HepG2 (cell line): ENCODE measurements around the gene C20orf96. TPM values are rescaled to one million over a fixed set of nuclear protein-coding genes. Genes with fewer than 3 reads are reported as not detected.
"Not testable (repeated sequence)": the region's sequence is repeated elsewhere in the genome, so short reads cannot be mapped to it uniquely, and the experiment has no call there.

Experiments used
- ATAC-seq: fragments of 200-7000 bp; cut with Tn5 transposase; 3 replicates; pipeline ENCODE4 v1.9.1; 2020; ENCODE audit warnings: mild to moderate bottlenecking, moderate library complexity
- BruUV-seq: library from RNA; stranded (reverse); fragments of 400-500 nt; replicated peaks from 2 replicates; lab custom pipeline; 2021; lab: Mats Ljungman, UMichigan
- CTCF ChIA-PET: fragments of 300-600 bp; formaldehyde crosslinking; extraction: SDS; loops from one replicate; lab custom pipeline; 2021; ENCODE audit warnings: low total read pairs, inconsistent platforms, low intra/inter-chr PET ratio; lab: Yijun Ruan, JAX
- POLR2A ChIA-PET: fragments of 350-600 bp; sonication (Branson Sonifier 250); formaldehyde crosslinking; loops from one replicate; lab custom pipeline; 2020; ENCODE audit warnings: antibody characterized with exemption, inconsistent platforms; lab: Yijun Ruan, JAX
- DNase-seq: peaks from one replicate; pipeline ENCODE4 v3.0.0-alpha.2; 2015; ENCODE audit warnings: low spot score
- FAIRE-seq: peaks from 3 replicates; lab custom pipeline; 2011; peaks lifted over from hg19 to GRCh38; lab: Jason Lieb, UNC
- H2AFZ ChIP-seq: one replicate; pipeline ENCODE4 v1.6.1; 2011; ENCODE audit warnings: low read length, inconsistent platforms
- H3K27ac ChIP-seq: fragments of 300-600 bp; 3 replicates; pipeline ENCODE4 v1.8.0; 2011; ENCODE audit warnings: mixed run types, mild to moderate bottlenecking, mixed read lengths, low read length, inconsistent platforms; ENCODE audit not compliant: insufficient read depth; ENCODE audit errors: extremely low read length
- H3K27me3 ChIP-seq, 2 experiments: fragments of 200-600 bp in 1 of 2; 2 replicates in 1 of 2; 3 replicates in 1 of 2; pipeline versions ENCODE4 v1.6.0 to v1.8.0; 2011; ENCODE audit warnings: low read length in 2 of 2, mild to moderate bottlenecking in 2 of 2, moderate library complexity in 2 of 2, inconsistent platforms in 1 of 2; ENCODE audit not compliant: insufficient read depth in 2 of 2, control insufficient read depth in 1 of 2
- H3K36me3 ChIP-seq, 2 experiments: fragments of 200-600 bp in 1 of 2; replicated peaks in 1 of 2; 2 replicates in 1 of 2; 3 replicates in 1 of 2; pipeline versions ENCODE4 v1.5.1 to v1.8.0; 2011; ENCODE audit warnings: low read length in 2 of 2, inconsistent platforms in 1 of 2; ENCODE audit not compliant: insufficient read depth in 2 of 2, control insufficient read depth in 1 of 2
- H3K4me1 ChIP-seq: 2 replicates; pipeline ENCODE4 v1.5.1; 2012; ENCODE audit warnings: low read length, inconsistent platforms; ENCODE audit not compliant: insufficient read depth
- H3K4me2 ChIP-seq: 2 replicates; pipeline ENCODE4 v1.6.0; 2011; ENCODE audit warnings: low read depth, low read length, inconsistent platforms
- H3K4me3 ChIP-seq, 3 experiments: fragments of 200-600 bp in 1 of 3; sonication (generic), shearing (Covaris generic) in 1 of 3; replicated peaks in 1 of 3; 2 replicates each; pipeline ENCODE4 v1.5.1; 2011 to 2016; ENCODE audit warnings: low read length in 3 of 3, inconsistent platforms in 2 of 3, low read depth in 2 of 3, mild to moderate bottlenecking in 2 of 3, control low read depth in 1 of 3, mixed read lengths in 1 of 3; ENCODE audit not compliant: insufficient read depth in 1 of 3
- H3K79me2 ChIP-seq: one replicate; pipeline ENCODE4 v1.6.1; 2011; ENCODE audit warnings: low read length, inconsistent platforms; ENCODE audit not compliant: insufficient read depth
- H3K9ac ChIP-seq: 2 replicates; pipeline ENCODE4 v1.6.0; 2011; ENCODE audit warnings: mild to moderate bottlenecking, low read depth, low read length, inconsistent platforms; ENCODE audit not compliant: insufficient read depth
- H3K9me3 ChIP-seq: 2 replicates; pipeline ENCODE4 v1.5.1; 2012; ENCODE audit warnings: mild to moderate bottlenecking, low read length
- H4K20me1 ChIP-seq: 2 replicates; pipeline ENCODE4 v1.6.0; 2011; ENCODE audit warnings: inconsistent platforms, mild to moderate bottlenecking, low read length, moderate library complexity; ENCODE audit not compliant: insufficient read depth
- ATF7 ChIP-seq, 2 experiments: fragments of 450-650 bp in 1 of 2; sonication (generic) in 1 of 2; formaldehyde crosslinking in 1 of 2; IDR thresholded peaks; 2 replicates each; pipeline versions ENCODE4 v1.4.0 to v1.6.1; 2016 to 2020; ENCODE audit warnings: antibody characterized with exemption in 1 of 2, mild to moderate bottlenecking in 1 of 2, missing genetic modification reagents in 1 of 2
- BRD4 ChIP-seq: sonication (generic); formaldehyde crosslinking; IDR thresholded peaks from 2 replicates; pipeline ENCODE4 v1.4.0; 2020; ENCODE audit warnings: missing genetic modification reagents
- KAT8 ChIP-seq: IDR thresholded peaks from 2 replicates; pipeline ENCODE4 v1.6.1; 2016; ENCODE audit warnings: missing genetic modification reagents, missing compliant biosample characterization
- MTA1 ChIP-seq: sonication (generic); formaldehyde crosslinking; IDR thresholded peaks from 2 replicates; pipeline ENCODE4 v1.4.0; 2020; ENCODE audit warnings: missing genetic modification reagents, mild to moderate bottlenecking, borderline replicate concordance
- POLR2G ChIP-seq: fragments of 200-400 bp; formaldehyde crosslinking; IDR thresholded peaks from 2 replicates; pipeline ENCODE4 v1.6.1; 2018; ENCODE audit warnings: mild to moderate bottlenecking, low read depth, low read length, moderate library complexity
- RCOR2 ChIP-seq: IDR thresholded peaks from 2 replicates; pipeline ENCODE4 v1.6.1; 2016; ENCODE audit warnings: missing biosample characterization, missing genetic modification reagents
- TBX2 ChIP-seq: sonication (generic); formaldehyde crosslinking; IDR thresholded peaks from 2 replicates; pipeline ENCODE4 v1.5.0; 2020; ENCODE audit warnings: missing genetic modification reagents, mild to moderate bottlenecking, borderline replicate concordance
- TCF7L2 ChIP-seq: IDR thresholded peaks from 2 replicates; pipeline ENCODE4 v1.6.1; 2011; ENCODE audit warnings: mild to moderate bottlenecking, low read depth, low read length, moderate library complexity
- TEAD3 ChIP-seq: optimal IDR thresholded peaks from 2 replicates; pipeline ENCODE3; 2016; ENCODE audit warnings: borderline replicate concordance
- ZBTB1 ChIP-seq: sonication (generic); formaldehyde crosslinking; IDR thresholded peaks from 2 replicates; pipeline ENCODE4 v1.4.0; 2020; ENCODE audit warnings: missing genetic modification reagents, borderline replicate concordance
- ZNF121 ChIP-seq: sonication (generic); formaldehyde crosslinking; IDR thresholded peaks from 2 replicates; pipeline ENCODE4 v1.5.0; 2020; ENCODE audit warnings: mild to moderate bottlenecking, missing genetic modification reagents
- WGBS: methylation state at CpG from one replicate; pipeline ENCODE4 v1.1.6; 2017; ENCODE audit warnings: low lambda C conversion rate; 5-methylcytosine and 5-hydroxymethylcytosine counted together
- in situ Hi-C: cut with HindIII; loops from 2 replicates; pipeline ENCODE4 v1.10.0; 2017; ENCODE audit warnings: low pct_unique_long_range_greater_than_20kb; ENCODE audit not compliant: extremely low pct_ligation_motif_present
- intact Hi-C: fragments of 100-400 bp; cut with micrococcal nuclease; formaldehyde crosslinking; loops from one replicate; pipeline ENCODE4 v1.10.0; 2022; ENCODE audit not compliant: unreplicated experiment
- polyA plus RNA-seq, 8 experiments: library from polyadenylated mRNA; depleted of rRNA in 3 of 8; stranded (reverse) in 7 of 8; unstranded in 1 of 8; fragments of >200 nt; fragmentation: Illumina TruSeq in 4 of 8; extraction: Trizol in 4 of 8; gene quantifications; 2 replicates each; pipeline versions ENCODE4 v1.2.1 to v1.2.3, GENCODE V29; 2011 to 2016; ENCODE audit warnings: low read depth in 4 of 8, missing spikeins in 1 of 8, mixed read lengths in 1 of 8; ENCODE audit not compliant: insufficient read depth in 1 of 8
- total RNA-seq, 5 experiments: library from RNA; depleted of rRNA; stranded (reverse); fragments of >200 nt; fragmentation: Illumina TruSeq; extraction: Trizol; gene quantifications; 2 replicates each; pipeline ENCODE4 v1.2.3, GENCODE V29; 2016; ENCODE audit warnings: low read depth in 1 of 5
- TF ChIP-seq, protein P1 (sequence below): sonication (generic); formaldehyde crosslinking; IDR thresholded peaks from 2 replicates; pipeline ENCODE4 v1.5.0; 2020; ENCODE audit warnings: missing genetic modification reagents
- TF ChIP-seq, protein P2 (sequence below): sonication (generic); formaldehyde crosslinking; IDR thresholded peaks from 2 replicates; pipeline ENCODE4 v1.5.0; 2020; ENCODE audit warnings: mild to moderate bottlenecking, missing genetic modification reagents

C20orf96 gene
- total and polyA plus RNA-seq, 2 of the 13 experiments (the other 11 are each of a cell fraction or from before 2014, with no cell fraction given): 3.8 to 20.6 TPM

DNA sequence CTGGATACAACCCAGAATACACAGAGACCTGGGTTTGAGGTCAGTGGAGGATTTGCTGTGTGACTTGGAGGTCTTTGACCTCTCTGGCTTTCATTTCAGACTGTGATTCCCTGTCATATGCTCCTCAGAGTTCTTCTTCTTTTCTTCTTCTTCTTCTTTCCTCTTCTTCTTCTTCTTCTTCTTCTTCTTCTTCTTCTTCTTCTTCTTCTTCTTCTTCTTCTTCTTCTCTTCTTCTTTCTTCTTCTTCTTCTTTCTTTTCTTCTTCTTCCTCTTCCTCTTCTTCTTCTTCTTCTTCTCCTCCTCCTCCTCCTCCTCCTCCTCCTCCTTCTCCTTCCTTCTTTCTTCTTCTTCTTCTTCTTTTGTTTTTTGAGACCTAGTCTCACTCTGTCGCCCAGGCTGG is 45.5 kb upstream of the C20orf96 start:
- FAIRE-seq; intact Hi-C loops; H3K27ac ChIP-seq; H3K79me2 ChIP-seq; CTCF ChIA-PET; H4K20me1 ChIP-seq; H3K4me1 ChIP-seq; DNase-seq; H3K36me3 ChIP-seq; POLR2A ChIA-PET; H3K4me2 ChIP-seq; H3K27me3 ChIP-seq; H3K9ac ChIP-seq; H3K9me3 ChIP-seq; H3K4me3 ChIP-seq; in situ Hi-C loops; H2AFZ ChIP-seq; ATAC-seq; BruUV-seq; TF ChIP-seq ATF7 (CRISPR knock-in tag; IDR thresholded peaks at IDR 0.05): not testable (repeated sequence)
- 80% methylated on average over 1 of the region's 1 CpG for WGBS
- 0 out of 2 replicates have a peak, but pooled peaks have one; percentile 10 for TF ChIP-seq ATF7 (IDR thresholded peaks at IDR 0.05)

DNA sequence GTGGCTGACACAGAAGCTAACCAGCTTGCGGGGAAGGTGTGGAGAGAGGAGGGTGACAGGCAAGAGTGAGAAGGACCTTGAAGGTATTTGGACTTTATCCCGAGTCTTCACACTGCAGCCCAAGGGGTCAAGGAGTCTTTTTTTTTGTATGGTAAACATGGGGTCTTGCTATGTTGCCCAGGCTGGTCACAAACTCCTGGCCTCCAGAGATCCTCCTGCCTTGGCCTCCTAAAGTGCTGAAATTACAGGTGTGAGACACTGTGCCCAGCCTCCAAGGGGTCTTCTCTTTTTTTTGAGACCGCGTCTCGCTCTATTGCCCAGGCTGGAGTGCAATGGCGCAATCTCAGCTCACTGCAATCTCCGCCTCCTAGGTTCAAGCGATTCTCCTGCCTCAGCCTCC is 44.0 kb upstream of the C20orf96 start:
- Histone ChIP-seq H3K36me3 (no peaks in the 10 kb centered on the region), H3K27ac (no peak overlapping the region), H3K79me2 (no peaks in the 10 kb centered on the region), H3K9me3 (no peaks in the 10 kb centered on the region), H4K20me1 (peaks cover 15% of the 10 kb centered on the region), H2AFZ (no peak overlapping the region), H3K27me3 (no peaks in the 10 kb centered on the region), H3K4me1 (peaks cover 13% of the 10 kb centered on the region), H3K4me2 (no peak overlapping the region), H3K9ac (no peak overlapping the region), H3K4me3 (no peak overlapping the region)
- ATAC-seq: no peak
- intact Hi-C loops (no loop called here), in situ Hi-C loops (no loop called here)
- FAIRE-seq: no peak
- BruUV-seq: no TSS peak
- ChIA-PET POLR2A (interaction anchor here (8.3 kb wide), 1 partner anchor 12 kb away, joined by 90 read pairs; the partner anchor contains the start of gene NRSN2), CTCF (no interaction called here)
- DNase-seq: no peak
- TF ChIP-seq MTA1: no peak
- TF ChIP-seq TBX2 (CRISPR knock-in tag): 0 out of 2 replicates have a peak, but pooled peaks have one; percentile 17
- 0 out of 2 replicates have a peak, but pooled peaks have one; percentile 3 for TF ChIP-seq POLR2G
- no peak for TF ChIP-seq ZBTB1 (CRISPR knock-in tag)
- peak; percentile 25 for TF ChIP-seq TEAD3 (CRISPR knock-in tag)
- no peak for TF ChIP-seq RCOR2 (CRISPR knock-in tag)
- no peak for TF ChIP-seq KAT8 (CRISPR knock-in tag)
- TF ChIP-seq ZNF121: peak; percentile 89
- TF ChIP-seq TCF7L2: no peak
- TF ChIP-seq, protein P1, sequence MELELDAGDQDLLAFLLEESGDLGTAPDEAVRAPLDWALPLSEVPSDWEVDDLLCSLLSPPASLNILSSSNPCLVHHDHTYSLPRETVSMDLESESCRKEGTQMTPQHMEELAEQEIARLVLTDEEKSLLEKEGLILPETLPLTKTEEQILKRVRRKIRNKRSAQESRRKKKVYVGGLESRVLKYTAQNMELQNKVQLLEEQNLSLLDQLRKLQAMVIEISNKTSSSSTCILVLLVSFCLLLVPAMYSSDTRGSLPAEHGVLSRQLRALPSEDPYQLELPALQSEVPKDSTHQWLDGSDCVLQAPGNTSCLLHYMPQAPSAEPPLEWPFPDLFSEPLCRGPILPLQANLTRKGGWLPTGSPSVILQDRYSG: no peak
- TF ChIP-seq BRD4 (CRISPR knock-in tag): 0 out of 2 replicates have a peak, but pooled peaks have one; percentile 30
- TF ChIP-seq, protein P2, sequence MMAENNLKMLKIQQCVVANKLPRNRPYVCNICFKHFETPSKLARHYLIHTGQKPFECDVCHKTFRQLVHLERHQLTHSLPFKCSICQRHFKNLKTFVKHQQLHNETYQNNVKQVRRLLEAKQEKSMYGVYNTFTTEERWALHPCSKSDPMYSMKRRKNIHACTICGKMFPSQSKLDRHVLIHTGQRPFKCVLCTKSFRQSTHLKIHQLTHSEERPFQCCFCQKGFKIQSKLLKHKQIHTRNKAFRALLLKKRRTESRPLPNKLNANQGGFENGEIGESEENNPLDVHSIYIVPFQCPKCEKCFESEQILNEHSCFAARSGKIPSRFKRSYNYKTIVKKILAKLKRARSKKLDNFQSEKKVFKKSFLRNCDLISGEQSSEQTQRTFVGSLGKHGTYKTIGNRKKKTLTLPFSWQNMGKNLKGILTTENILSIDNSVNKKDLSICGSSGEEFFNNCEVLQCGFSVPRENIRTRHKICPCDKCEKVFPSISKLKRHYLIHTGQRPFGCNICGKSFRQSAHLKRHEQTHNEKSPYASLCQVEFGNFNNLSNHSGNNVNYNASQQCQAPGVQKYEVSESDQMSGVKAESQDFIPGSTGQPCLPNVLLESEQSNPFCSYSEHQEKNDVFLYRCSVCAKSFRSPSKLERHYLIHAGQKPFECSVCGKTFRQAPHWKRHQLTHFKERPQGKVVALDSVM (CRISPR knock-in tag): peak; percentile 54
- 86% methylated on average over 8 of the region's 8 CpGs for WGBS
